Psoas muscle (tissue), 8 donors: ENCODE data around the gene LRIF1. TPM values are rescaled to one million over a fixed set of nuclear protein-coding genes. Genes with fewer than 3 reads are reported as not detected.
"Not testable (repeated sequence)": the region's sequence is repeated elsewhere in the genome, so short reads cannot be mapped to it uniquely, and the experiment has no call there.

ENCODE experiments used
- ATAC-seq, 4 donors: fragments of 200-7000 bp; cut with Tn5 transposase; one replicate each; pipeline ENCODE4 v1.9.1; 2020; ENCODE audit warnings: moderate library complexity in 3 of 4, mild to moderate bottlenecking in 2 of 4
- DNase-seq, 2 donors: peaks; one replicate each; pipeline ENCODE4 v3.0.0-alpha.2; 2020
- H3K27ac ChIP-seq: fragments of 200-600 bp; one replicate; pipeline ENCODE4 v1.8.0; 2022
- H3K27me3 ChIP-seq, 3 donors: fragments of 200-600 bp in 1 of 3; one replicate each; pipeline versions ENCODE4 v1.6.1 to v1.8.0; 2013 to 2022; ENCODE audit warnings: low read length in 2 of 3, mild to moderate bottlenecking in 2 of 3, moderate library complexity in 1 of 3; ENCODE audit not compliant: insufficient read depth in 3 of 3
- H3K36me3 ChIP-seq, 2 donors: fragments of 200-600 bp in 1 of 2; one replicate each; pipeline versions ENCODE4 v1.6.1 to v1.8.0; 2013 to 2022; ENCODE audit warnings: low read depth in 1 of 2, mild to moderate bottlenecking in 1 of 2, moderate library complexity in 1 of 2; ENCODE audit not compliant: insufficient read depth in 1 of 2
- H3K4me1 ChIP-seq: fragments of 200-600 bp; one replicate; pipeline ENCODE4 v1.8.0; 2022
- H3K4me3 ChIP-seq: fragments of 200-600 bp; one replicate; pipeline ENCODE4 v1.8.0; 2022; ENCODE audit warnings: mild to moderate bottlenecking
- H3K9me3 ChIP-seq: fragments of 200-600 bp; one replicate; pipeline ENCODE4 v1.8.0; 2022
- WGBS, 3 donors: extraction: QIAGEN DNeasy Blood & Tissue Kit; methylation state at CpG; one replicate each; pipeline versions ENCODE4 v1.1.6 to v1.1.7; 2013; 5-methylcytosine and 5-hydroxymethylcytosine counted together
- intact Hi-C, 2 donors: fragments of 100-400 bp; cut with DNase I; formaldehyde crosslinking; loops; one replicate each; pipeline versions ENCODE4 v1.11.0 to v1.14.2; 2022
- long read RNA-seq, 2 donors: library from polyadenylated mRNA; unstranded; transcript quantifications; one replicate each; pipeline ENCODE4 v2.0.0, GENCODE V29; 2021
- polyA plus RNA-seq, 3 donors: library from polyadenylated mRNA; stranded (reverse); fragments of 200-250 nt; gene quantifications; one replicate each; pipeline ENCODE4 v1.2.3, GENCODE V29; 2013
- total RNA-seq, 4 donors: library from RNA; stranded (reverse); fragmentation: NEBNext Ultra II Directional in 2 of 4; extraction: Animal tissue kit (Norgen Biotek cat#: 25700) in 2 of 4; gene quantifications; one replicate each; pipeline versions ENCODE4 v1.2.1 to v1.2.4, GENCODE V29; 2021 to 2023
- TF ChIP-seq, protein P1 (sequence below): fragments of 200-600 bp; IDR thresholded peaks from one replicate; pipeline ENCODE4 v1.8.0; 2022; ENCODE audit warnings: antibody characterized with exemption
- donor health status: healthy with polysubstance abuse.
- donor health status: DM: no; HTN: no; CAD: no; lungs with moderate emphysema.
- donor health status: Bipolar disorder and iron deficiency.
- donor health status: healthy.
- donor health status: DM: yes; HTN: yes; CAD: no.
- donor health status: DM: no; HTN: no; CAD: no.
- donor health status: DM: no; HTN: no; CAD: no.
- donor health status: DM: yes; HTN: yes; CAD: no.

Gene LRIF1
- total RNA-seq (10 to 100 TPM in 2 of 4 donors, 1 to 10 TPM in 2; 6.8 to 18.1 (median 12.0) TPM), polyA plus RNA-seq (10 to 100 TPM in 2 of 3 donors, 1 to 10 TPM in 1; 6.3 to 51.9 (median 10.6) TPM)
- long read RNA-seq, donor 1, transcript LRIF1-202 (3 exons, 1,796 nt): major isoform, 10 of 15 reads
- long read RNA-seq, donor 1, partial matches to known transcripts: 0 of 15 reads
- long read RNA-seq, donor 1, other reads (novel, unspliced or antisense): 5 of 15 reads
- long read RNA-seq, donor 2, transcript LRIF1-202 (3 exons, 1,796 nt): major isoform, 21 of 35 reads
- long read RNA-seq, donor 2, partial matches to known transcripts: 2 of 35 reads
- long read RNA-seq, donor 2, other reads (novel, unspliced or antisense): 12 of 35 reads

- 1 to 2% (median 1%) methylated on average over 54 of the region's 54 CpGs for WGBS, 3 donors
Measured at GRCh38 chr1:110963691-110964454, at the start of gene LRIF1. LRIF1 (minus strand) TSS chr1:110963922; CDS start chr1:110963688, 234 bp downstream.

DNA sequence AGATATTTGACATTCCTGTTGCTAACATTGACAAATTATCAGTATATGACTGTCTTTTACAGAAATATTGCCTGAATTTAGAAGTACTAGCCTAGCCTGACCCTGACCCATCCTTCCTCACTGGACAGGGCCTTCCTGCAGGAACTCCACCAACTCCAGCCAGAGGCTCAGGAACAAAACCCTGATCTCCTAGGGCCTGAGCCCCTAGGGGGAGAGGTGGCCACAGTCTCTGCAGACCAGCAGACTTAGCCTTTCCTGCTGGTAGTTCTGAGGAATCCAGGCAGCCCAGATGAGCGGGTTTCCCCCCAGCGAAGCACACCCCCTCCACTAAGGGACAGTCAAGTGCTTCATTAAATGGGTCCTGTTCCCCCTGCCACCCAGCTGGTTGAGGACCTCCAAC lies 44.3 kb upstream of the LRIF1 start:
- H3K4me3 ChIP-seq: no peak overlapping the region
- intact Hi-C loops: no loop called here
- no peaks in the 10 kb centered on the region for H3K27me3 ChIP-seq
- H3K36me3 ChIP-seq: no peaks in the 10 kb centered on the region
- H3K9me3 ChIP-seq: peaks cover 3% of the 10 kb centered on the region
- WGBS, 3 donors: 78 to 88% (median 81%) methylated on average over 2 of the region's 2 CpGs
- TF ChIP-seq, protein P1, sequence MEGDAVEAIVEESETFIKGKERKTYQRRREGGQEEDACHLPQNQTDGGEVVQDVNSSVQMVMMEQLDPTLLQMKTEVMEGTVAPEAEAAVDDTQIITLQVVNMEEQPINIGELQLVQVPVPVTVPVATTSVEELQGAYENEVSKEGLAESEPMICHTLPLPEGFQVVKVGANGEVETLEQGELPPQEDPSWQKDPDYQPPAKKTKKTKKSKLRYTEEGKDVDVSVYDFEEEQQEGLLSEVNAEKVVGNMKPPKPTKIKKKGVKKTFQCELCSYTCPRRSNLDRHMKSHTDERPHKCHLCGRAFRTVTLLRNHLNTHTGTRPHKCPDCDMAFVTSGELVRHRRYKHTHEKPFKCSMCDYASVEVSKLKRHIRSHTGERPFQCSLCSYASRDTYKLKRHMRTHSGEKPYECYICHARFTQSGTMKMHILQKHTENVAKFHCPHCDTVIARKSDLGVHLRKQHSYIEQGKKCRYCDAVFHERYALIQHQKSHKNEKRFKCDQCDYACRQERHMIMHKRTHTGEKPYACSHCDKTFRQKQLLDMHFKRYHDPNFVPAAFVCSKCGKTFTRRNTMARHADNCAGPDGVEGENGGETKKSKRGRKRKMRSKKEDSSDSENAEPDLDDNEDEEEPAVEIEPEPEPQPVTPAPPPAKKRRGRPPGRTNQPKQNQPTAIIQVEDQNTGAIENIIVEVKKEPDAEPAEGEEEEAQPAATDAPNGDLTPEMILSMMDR: no peak
- H3K27ac ChIP-seq: no peak overlapping the region
- DNase-seq: no peak
- no peaks in the 10 kb centered on the region for H3K4me1 ChIP-seq
- ATAC-seq: no peak

More at GRCh38 chr1:110963691-110964454, at the start of gene LRIF1:
- Histone ChIP-seq H3K4me1 (peaks cover 23% of the 10 kb centered on the region), H3K4me3 (peak within 1 kb of the TSS; percentile 83), H3K27ac (peak within 1 kb of the TSS; percentile 93), H3K36me3 (no peaks in the 10 kb centered on the region), H3K27me3 (peaks cover under 1 to 26% (median 3%) of the 10 kb centered on the region in 3 donors), H3K9me3 (peaks cover 8% of the 10 kb centered on the region)
- ATAC-seq (peak; percentile 98 to 100 (median 100)), DNase-seq (peak; percentile 100)
- intact Hi-C loops: no loop called here
- TF ChIP-seq, protein P1: peak; percentile 51

GRCh38 chr1:111006556-111006955 lies 42.8 kb upstream of the LRIF1 start:
- Histone ChIP-seq H3K9me3 (no peaks in the 10 kb centered on the region), H3K4me3 (no peak overlapping the region), H3K27me3 (no peaks in the 10 kb centered on the region), H3K4me1 (no peaks in the 10 kb centered on the region), H3K27ac (no peak overlapping the region), H3K36me3 (no peaks in the 10 kb centered on the region)
- 76 to 92% (median 91%) methylated on average over 1 of the region's 1 CpG for WGBS, 3 donors
- intact Hi-C loops: no loop called here
- ATAC-seq: no peak
- TF ChIP-seq, protein P1: no peak
- no peak for DNase-seq

GRCh38 chr1:110999607-111000006 lies 35.9 kb upstream of the LRIF1 start:
- intact Hi-C loops, H3K4me3 ChIP-seq, H3K36me3 ChIP-seq, H3K4me1 ChIP-seq, H3K27ac ChIP-seq, ATAC-seq, DNase-seq, H3K27me3 ChIP-seq, H3K9me3 ChIP-seq: not testable (repeated sequence)

- H3K9me3 ChIP-seq, H3K4me1 ChIP-seq, H3K36me3 ChIP-seq, H3K4me3 ChIP-seq, DNase-seq, H3K27me3 ChIP-seq, ATAC-seq, intact Hi-C loops, H3K27ac ChIP-seq: not testable (repeated sequence)
- WGBS, 3 donors: 15 to 19% (median 16%) methylated on average over 2 of the region's 2 CpGs
Measured at GRCh38 chr1:110992329-110992728, 28.6 kb upstream of the LRIF1 start.

- H3K9me3 ChIP-seq, intact Hi-C loops, H3K4me1 ChIP-seq, ATAC-seq, H3K27me3 ChIP-seq, H3K36me3 ChIP-seq, H3K27ac ChIP-seq, H3K4me3 ChIP-seq, DNase-seq: not testable (repeated sequence)
- 76 to 88% (median 83%) methylated on average over 1 of the region's 1 CpG for WGBS, 3 donors
Measured at GRCh38 chr1:110991295-110991694, 27.6 kb upstream of the LRIF1 start.
